ENCODE results near the gene PNPLA6.

Gene PNPLA6

DNA sequence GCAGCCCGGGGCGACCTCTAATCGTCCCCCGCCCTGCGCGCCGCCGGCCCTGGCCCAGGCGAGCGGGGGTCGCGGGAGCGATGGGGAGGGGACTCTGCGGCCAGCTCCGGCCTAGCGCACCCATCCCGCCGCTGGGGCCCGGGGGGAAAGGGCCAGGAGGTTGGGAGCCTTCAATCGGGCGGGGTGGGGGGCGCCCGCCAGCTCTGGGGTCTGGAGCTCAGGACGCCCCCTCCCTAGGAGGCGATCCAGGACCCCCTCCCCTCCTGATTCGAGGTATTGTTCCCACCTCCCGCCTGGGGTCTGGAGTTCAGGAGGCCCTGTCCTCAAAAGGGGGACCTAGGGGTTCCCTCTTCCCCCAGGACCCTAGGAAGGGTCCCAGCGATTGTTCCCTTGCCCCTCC lies 19.2 kb upstream of the PNPLA6 start:
- DNase-seq = no peak

- DNase-seq = no peak
Measured at GRCh38 chr19:7516878-7517277, 18.6 kb upstream of the PNPLA6 start.

DNA sequence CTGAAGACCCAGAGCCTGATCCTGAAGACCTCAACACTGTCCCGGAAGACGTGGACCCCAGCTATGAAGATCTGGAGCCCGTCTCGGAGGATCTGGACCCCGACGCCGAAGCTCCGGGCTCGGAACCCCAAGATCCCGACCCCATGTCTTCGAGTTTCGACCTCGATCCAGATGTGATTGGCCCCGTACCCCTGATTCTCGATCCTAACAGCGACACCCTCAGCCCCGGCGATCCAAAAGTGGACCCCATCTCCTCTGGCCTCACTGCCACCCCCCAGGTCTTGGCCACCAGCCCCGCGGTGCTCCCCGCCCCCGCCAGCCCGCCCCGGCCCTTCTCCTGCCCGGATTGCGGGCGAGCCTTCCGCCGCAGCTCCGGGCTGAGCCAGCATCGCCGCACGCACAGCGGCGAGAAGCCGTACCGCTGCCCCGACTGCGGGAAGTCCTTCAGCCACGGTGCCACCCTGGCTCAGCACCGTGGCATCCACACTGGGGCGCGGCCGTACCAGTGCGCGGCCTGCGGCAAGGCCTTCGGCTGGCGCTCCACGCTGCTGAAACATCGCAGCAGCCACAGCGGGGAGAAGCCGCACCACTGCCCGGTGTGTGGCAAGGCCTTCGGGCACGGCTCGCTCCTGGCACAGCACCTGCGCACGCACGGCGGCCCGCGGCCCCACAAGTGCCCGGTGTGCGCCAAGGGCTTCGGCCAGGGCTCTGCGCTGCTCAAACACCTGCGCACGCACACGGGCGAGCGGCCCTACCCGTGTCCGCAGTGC lies 16.0 kb upstream of the PNPLA6 start:
- DNase-seq = no peak

- DNase-seq = no peak
Measured at GRCh38 chr19:7520131-7521051, 15.1 kb upstream of the PNPLA6 start.

- DNase-seq = no peak
Measured at GRCh38 chr19:7521551-7522071, 13.9 kb upstream of the PNPLA6 start.

- DNase-seq = peak; percentile 95
Measured at GRCh38 chr19:7522072-7522922, 13.2 kb upstream of the PNPLA6 start, which contains the start of gene MCOLN1. MCOLN1 (plus strand) TSS chr19:7522624; CDS start chr19:7522751, 127 bp downstream.

GRCh38 chr19:7522923-7523667 lies 12.4 kb upstream of the PNPLA6 start:
- DNase-seq = no peak

- no peak for DNase-seq
Measured at GRCh38 chr19:7524523-7524922, 11.0 kb upstream of the PNPLA6 start.

DNA sequence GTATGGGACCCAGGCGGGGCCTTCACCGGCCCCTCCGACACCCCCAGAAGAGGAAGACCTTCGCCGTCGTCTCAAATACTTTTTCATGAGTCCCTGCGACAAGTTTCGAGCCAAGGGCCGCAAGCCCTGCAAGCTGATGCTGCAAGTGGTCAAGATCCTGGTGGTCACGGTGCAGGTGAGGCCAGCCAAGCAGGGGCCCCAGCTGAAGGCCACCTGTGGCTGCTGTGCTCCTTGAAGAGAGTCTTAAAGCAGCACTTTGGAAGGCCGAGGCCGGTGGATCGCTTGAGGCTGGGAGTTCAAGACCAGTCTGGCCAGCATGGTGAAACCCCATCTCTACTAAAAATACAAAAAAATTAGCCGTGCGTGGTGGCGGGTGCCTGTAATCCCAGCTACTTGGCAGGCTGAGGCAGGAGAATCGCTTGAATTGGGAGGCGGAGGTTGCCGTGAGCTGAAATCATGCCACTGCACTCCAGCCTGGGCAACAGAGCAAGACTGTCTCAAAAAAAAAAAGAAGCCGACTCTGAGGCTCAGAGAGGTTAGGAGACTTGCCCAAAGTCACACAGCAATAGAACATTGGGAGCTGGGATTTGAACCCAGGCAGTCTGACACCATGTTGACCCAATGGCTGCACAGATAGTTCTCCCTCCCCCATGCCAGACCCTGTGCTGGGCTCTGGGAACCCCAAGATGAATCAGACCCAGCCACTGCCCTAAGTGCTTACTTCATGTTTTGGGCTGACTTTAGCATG lies 10.4 kb upstream of the PNPLA6 start:
- DNase-seq = no peak

GRCh38 chr19:7526059-7526929 lies 9.2 kb upstream of the PNPLA6 start:
- DNase-seq = no peak

DNA sequence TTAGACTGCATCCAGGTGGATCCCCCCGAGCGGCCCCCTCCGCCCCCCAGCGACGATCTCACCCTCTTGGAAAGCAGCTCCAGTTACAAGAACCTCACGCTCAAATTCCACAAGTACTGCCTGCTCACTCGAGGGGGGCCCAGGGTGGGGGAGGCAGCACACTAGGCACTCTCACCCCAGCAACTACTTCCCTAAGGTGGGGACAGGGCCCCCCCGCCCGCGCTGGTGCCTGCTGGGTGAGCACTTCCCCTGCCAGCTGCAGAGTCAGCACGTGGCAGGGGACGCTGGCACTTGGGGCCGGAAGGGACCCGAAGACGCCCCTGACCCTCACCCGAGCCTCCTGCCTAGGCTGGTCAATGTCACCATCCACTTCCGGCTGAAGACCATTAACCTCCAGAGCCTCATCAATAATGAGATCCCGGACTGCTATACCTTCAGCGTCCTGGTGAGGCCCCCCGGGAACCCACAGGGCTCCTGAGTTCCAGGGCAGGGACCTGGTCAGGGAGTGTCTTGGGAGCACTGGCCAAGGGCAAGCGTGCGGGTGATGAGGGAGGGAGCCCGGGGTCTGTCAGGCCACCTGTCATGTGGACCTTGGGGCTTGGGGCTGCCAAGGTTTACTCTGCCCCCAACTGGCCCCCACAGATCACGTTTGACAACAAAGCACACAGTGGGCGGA lies 7.9 kb upstream of the PNPLA6 start:
- no peak for DNase-seq

- DNase-seq = no peak
Measured at GRCh38 chr19:7528192-7528519, 7.4 kb upstream of the PNPLA6 start.

- DNase-seq = no peak
Measured at GRCh38 chr19:7528522-7529245, 6.8 kb upstream of the PNPLA6 start.

GRCh38 chr19:7529246-7529600 lies 6.3 kb upstream of the PNPLA6 start:
- no peak for DNase-seq

DNA sequence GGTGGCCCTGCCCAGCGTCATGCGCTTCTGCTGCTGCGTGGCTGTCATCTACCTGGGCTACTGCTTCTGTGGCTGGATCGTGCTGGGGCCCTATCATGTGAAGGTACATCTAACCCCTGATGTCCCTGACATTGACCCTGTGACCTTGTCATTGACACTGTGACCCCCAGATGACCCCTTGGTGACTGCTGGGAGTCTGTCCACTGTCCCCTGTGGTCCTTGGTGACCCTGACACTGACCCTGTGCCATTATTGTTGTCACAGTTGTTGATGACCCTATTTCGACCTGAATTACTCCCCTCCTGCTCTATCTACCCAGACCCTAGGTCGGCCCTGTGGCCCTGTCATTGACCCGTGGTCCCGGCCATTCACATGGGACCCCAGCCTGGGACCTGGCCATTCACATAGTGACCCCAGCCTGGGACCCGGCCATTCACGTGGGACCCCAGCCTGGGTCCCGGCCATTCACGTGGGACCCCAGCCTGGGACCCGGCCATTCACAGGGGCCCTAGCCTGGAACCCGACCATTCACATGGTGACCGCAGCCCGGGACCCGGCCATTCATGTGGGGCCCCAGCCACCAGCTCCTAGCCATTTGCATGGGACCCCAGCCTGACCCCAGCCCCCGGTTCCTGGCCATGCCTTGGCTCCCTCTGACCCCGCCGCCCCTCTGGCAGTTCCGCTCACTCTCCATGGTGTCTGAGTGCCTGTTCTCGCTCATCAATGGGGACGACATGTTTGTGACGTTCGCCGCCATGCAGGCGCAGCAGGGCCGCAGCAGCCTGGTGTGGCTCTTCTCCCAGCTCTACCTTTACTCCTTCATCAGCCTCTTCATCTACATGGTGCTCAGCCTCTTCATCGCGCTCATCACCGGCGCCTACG lies 5.7 kb upstream of the PNPLA6 start:
- no peak for DNase-seq

GRCh38 chr19:7533281-7533885 lies 2.1 kb upstream of the PNPLA6 start:
- no peak for DNase-seq

DNA sequence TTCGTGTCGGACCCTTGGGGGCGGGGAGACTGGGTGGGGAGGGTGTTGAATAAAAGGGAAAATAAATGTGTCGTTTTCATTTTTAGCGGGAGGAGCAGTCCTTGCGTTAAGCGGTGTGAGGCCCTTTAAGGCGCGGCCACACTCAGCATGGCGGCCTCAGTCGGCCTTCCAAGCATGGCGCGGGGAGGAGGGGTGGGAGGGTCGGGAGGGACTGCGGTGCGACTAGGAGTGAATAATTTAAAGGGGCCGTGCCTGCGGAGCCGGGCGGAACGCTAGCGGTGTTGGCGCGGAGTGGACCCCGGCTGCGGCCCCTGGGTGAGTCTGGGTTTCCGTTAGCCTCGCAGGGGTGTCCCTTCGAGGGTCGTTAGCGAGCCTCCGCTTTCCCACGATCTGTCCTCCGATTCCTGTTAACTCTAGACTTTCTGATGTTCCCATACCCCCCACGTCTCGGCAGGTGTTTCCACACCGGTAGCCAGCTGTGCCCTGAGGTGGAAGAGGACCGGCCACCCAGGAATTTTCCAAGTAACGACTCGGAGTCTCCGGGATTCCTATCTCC lies 1.5 kb upstream of the PNPLA6 start:
- peak; percentile 74 for DNase-seq
